Brain pericyte (primary cell): Measurements from ENCODE around the gene TMEM161A.
"Not testable (repeated sequence)": the region's sequence is repeated elsewhere in the genome, so short reads cannot be mapped to it uniquely, and the experiment has no call there.

Experiments used
- DNase-seq: peaks from one replicate; pipeline ENCODE4 v3.0.0-alpha.2; 2012; ENCODE audit warnings: low read depth, low spot score

Gene TMEM161A

GRCh38 chr19:19122902-19123301 lies 15.4 kb downstream of the TMEM161A start:
- DNase-seq, result no peak

- DNase-seq, result no peak
Observed at GRCh38 chr19:19121371-19121770, 16.9 kb downstream of the TMEM161A start.

- peak; percentile 67 for DNase-seq
Observed at GRCh38 chr19:19120308-19121231, 17.7 kb downstream of the TMEM161A start.

GRCh38 chr19:19119325-19120237 lies 18.7 kb downstream of the TMEM161A start:
- no peak for DNase-seq

- DNase-seq, result no peak
Observed at GRCh38 chr19:19115954-19116353, 22.3 kb downstream of the TMEM161A start.

- DNase-seq, result no peak
Observed at GRCh38 chr19:19113040-19113626, 25.1 kb downstream of the TMEM161A start.

- DNase-seq, result no peak
Observed at GRCh38 chr19:19111967-19112580, 26.2 kb downstream of the TMEM161A start.

GRCh38 chr19:19111136-19111835 lies 27.0 kb downstream of the TMEM161A start:
- no peak for DNase-seq

- no peak for DNase-seq
Observed at GRCh38 chr19:19110410-19111135, 27.7 kb downstream of the TMEM161A start.

GRCh38 chr19:19109601-19110000 lies 28.7 kb downstream of the TMEM161A start:
- DNase-seq, result no peak

GRCh38 chr19:19107654-19108053 lies 30.6 kb downstream of the TMEM161A start:
- no peak for DNase-seq

GRCh38 chr19:19106938-19107337 lies 31.3 kb downstream of the TMEM161A start:
- DNase-seq, result not testable (repeated sequence)

- DNase-seq, result no peak
Observed at GRCh38 chr19:19106056-19106551, 32.2 kb downstream of the TMEM161A start.

GRCh38 chr19:19105365-19106055 lies 32.8 kb downstream of the TMEM161A start:
- no peak for DNase-seq

- DNase-seq, result no peak
Observed at GRCh38 chr19:19103167-19103566, 35.1 kb downstream of the TMEM161A start.

- DNase-seq, result not testable (repeated sequence)
Observed at GRCh38 chr19:19102566-19102965, 35.7 kb downstream of the TMEM161A start.

- no peak for DNase-seq
Observed at GRCh38 chr19:19101540-19101939, 36.7 kb downstream of the TMEM161A start.

GRCh38 chr19:19098703-19099632 lies 39.3 kb downstream of the TMEM161A start:
- DNase-seq, result no peak
